Activated naive CD4-positive, alpha-beta T cell treated with anti-CD3 and anti-CD28 coated beads, Interleukin-2, amount 50 U/mL, for 24 hours (primary cell): Measurements from ENCODE around the gene NKAIN1.
"Not testable (repeated sequence)": the region's sequence is repeated elsewhere in the genome, so short reads cannot be mapped to it uniquely, and the experiment has no call there.

ENCODE experiments used
- H3K27ac Mint-ChIP-seq: one replicate; pipeline ENCODE4 v1.8.0; 2021; ENCODE audit warnings: mild to moderate bottlenecking, mixed read lengths
- H3K27me3 Mint-ChIP-seq: one replicate; pipeline ENCODE4 v1.8.0; 2021; ENCODE audit warnings: mixed read lengths
- H3K36me3 Mint-ChIP-seq: one replicate; pipeline ENCODE4 v1.8.0; 2021; ENCODE audit warnings: mixed read lengths
- H3K4me1 Mint-ChIP-seq: one replicate; pipeline ENCODE4 v1.8.0; 2021; ENCODE audit warnings: mixed read lengths
- H3K4me3 Mint-ChIP-seq: one replicate; pipeline ENCODE4 v1.8.0; 2021; ENCODE audit warnings: mild to moderate bottlenecking, mixed read lengths
- H3K9me3 Mint-ChIP-seq: one replicate; pipeline ENCODE4 v1.8.0; 2021; ENCODE audit warnings: mixed read lengths

The NKAIN1 gene

GRCh38 chr1:31154632-31155215 lies 85.0 kb downstream of the NKAIN1 start:
- no peak overlapping the region for H3K27ac Mint-ChIP-seq
- H3K36me3 Mint-ChIP-seq = no peaks in the 10 kb centered on the region
- H3K4me3 Mint-ChIP-seq = peak overlapping the region; percentile 90
- H3K4me1 Mint-ChIP-seq = peaks cover 5% of the 10 kb centered on the region
- H3K27me3 Mint-ChIP-seq = no peaks in the 10 kb centered on the region
- H3K9me3 Mint-ChIP-seq = no peaks in the 10 kb centered on the region

- no peaks in the 10 kb centered on the region for H3K9me3 Mint-ChIP-seq
- H3K4me3 Mint-ChIP-seq = peak overlapping the region; percentile 74
- peaks cover 5% of the 10 kb centered on the region for H3K4me1 Mint-ChIP-seq
- H3K27ac Mint-ChIP-seq = no peak overlapping the region
- no peaks in the 10 kb centered on the region for H3K27me3 Mint-ChIP-seq
- H3K36me3 Mint-ChIP-seq = no peaks in the 10 kb centered on the region
These were observed 85.6 kb downstream of the NKAIN1 start for GRCh38 chr1:31154000-31154631.

- Mint-ChIP-seq H3K4me1 (peaks cover 5% of the 10 kb centered on the region), H3K36me3 (no peaks in the 10 kb centered on the region), H3K27me3 (no peaks in the 10 kb centered on the region), H3K27ac (no peak overlapping the region), H3K9me3 (no peaks in the 10 kb centered on the region), H3K4me3 (peak overlapping the region; percentile 67)
These were observed 86.3 kb downstream of the NKAIN1 start for GRCh38 chr1:31153423-31153822.

GRCh38 chr1:31152181-31152795 lies 87.4 kb downstream of the NKAIN1 start:
- no peak overlapping the region for H3K27ac Mint-ChIP-seq
- H3K4me1 Mint-ChIP-seq = peaks cover 5% of the 10 kb centered on the region
- no peaks in the 10 kb centered on the region for H3K27me3 Mint-ChIP-seq
- H3K9me3 Mint-ChIP-seq = no peaks in the 10 kb centered on the region
- H3K36me3 Mint-ChIP-seq = no peaks in the 10 kb centered on the region
- H3K4me3 Mint-ChIP-seq = no peak overlapping the region

- Mint-ChIP-seq H3K4me3 (no peak overlapping the region), H3K4me1 (peaks cover 5% of the 10 kb centered on the region), H3K36me3 (no peaks in the 10 kb centered on the region), H3K27ac (no peak overlapping the region), H3K27me3 (no peaks in the 10 kb centered on the region), H3K9me3 (no peaks in the 10 kb centered on the region)
These were observed 88.3 kb downstream of the NKAIN1 start for GRCh38 chr1:31151402-31151801.

GRCh38 chr1:31148409-31148808 lies 91.3 kb downstream of the NKAIN1 start:
- Mint-ChIP-seq H3K27me3 (no peaks in the 10 kb centered on the region), H3K4me1 (no peaks in the 10 kb centered on the region), H3K9me3 (no peaks in the 10 kb centered on the region)

GRCh38 chr1:31145648-31146047 lies 94.0 kb downstream of the NKAIN1 start:
- Mint-ChIP-seq H3K4me3 (no peak overlapping the region), H3K27ac (no peak overlapping the region), H3K9me3 (no peaks in the 10 kb centered on the region), H3K27me3 (no peaks in the 10 kb centered on the region), H3K36me3 (no peaks in the 10 kb centered on the region), H3K4me1 (no peaks in the 10 kb centered on the region)

More at GRCh38 chr1:31148409-31148808, 91.3 kb downstream of the NKAIN1 start:
- Mint-ChIP-seq H3K4me3 (no peak overlapping the region), H3K27ac (no peak overlapping the region), H3K36me3 (no peaks in the 10 kb centered on the region)

GRCh38 chr1:31144442-31144841 lies 95.2 kb downstream of the NKAIN1 start:
- Mint-ChIP-seq H3K27ac (no peak overlapping the region), H3K27me3 (no peaks in the 10 kb centered on the region), H3K9me3 (no peaks in the 10 kb centered on the region), H3K36me3 (no peaks in the 10 kb centered on the region), H3K4me1 (no peaks in the 10 kb centered on the region), H3K4me3 (no peak overlapping the region)

- no peak overlapping the region for H3K27ac Mint-ChIP-seq
- H3K27me3 Mint-ChIP-seq = no peaks in the 10 kb centered on the region
- no peak overlapping the region for H3K4me3 Mint-ChIP-seq
- no peaks in the 10 kb centered on the region for H3K9me3 Mint-ChIP-seq
- H3K36me3 Mint-ChIP-seq = no peaks in the 10 kb centered on the region
- no peaks in the 10 kb centered on the region for H3K4me1 Mint-ChIP-seq
These were observed 96.2 kb downstream of the NKAIN1 start for GRCh38 chr1:31143455-31143854.

GRCh38 chr1:31142406-31142805 lies 97.3 kb downstream of the NKAIN1 start:
- no peaks in the 10 kb centered on the region for H3K4me1 Mint-ChIP-seq
- no peaks in the 10 kb centered on the region for H3K27me3 Mint-ChIP-seq
- no peak overlapping the region for H3K27ac Mint-ChIP-seq
- H3K9me3 Mint-ChIP-seq = no peaks in the 10 kb centered on the region
- H3K36me3 Mint-ChIP-seq = no peaks in the 10 kb centered on the region
- H3K4me3 Mint-ChIP-seq = no peak overlapping the region

GRCh38 chr1:31140299-31140698 lies 99.4 kb downstream of the NKAIN1 start:
- Mint-ChIP-seq H3K36me3 (no peaks in the 10 kb centered on the region), H3K9me3 (no peaks in the 10 kb centered on the region), H3K4me3 (no peak overlapping the region), H3K27me3 (no peaks in the 10 kb centered on the region), H3K27ac (no peak overlapping the region), H3K4me1 (no peaks in the 10 kb centered on the region)

- H3K27ac Mint-ChIP-seq, H3K4me3 Mint-ChIP-seq, H3K27me3 Mint-ChIP-seq, H3K9me3 Mint-ChIP-seq, H3K4me1 Mint-ChIP-seq, H3K36me3 Mint-ChIP-seq: not testable (repeated sequence)
These were observed 100.7 kb downstream of the NKAIN1 start for GRCh38 chr1:31138797-31139521.

- not testable (repeated sequence) for H3K9me3 Mint-ChIP-seq, H3K27me3 Mint-ChIP-seq, H3K27ac Mint-ChIP-seq, H3K4me1 Mint-ChIP-seq, H3K4me3 Mint-ChIP-seq, H3K36me3 Mint-ChIP-seq
These were observed 101.8 kb downstream of the NKAIN1 start for GRCh38 chr1:31137873-31138272.

- no peaks in the 10 kb centered on the region for H3K36me3 Mint-ChIP-seq
- H3K4me1 Mint-ChIP-seq = no peaks in the 10 kb centered on the region
- no peak overlapping the region for H3K27ac Mint-ChIP-seq
- no peaks in the 10 kb centered on the region for H3K27me3 Mint-ChIP-seq
- H3K4me3 Mint-ChIP-seq = no peak overlapping the region
- no peaks in the 10 kb centered on the region for H3K9me3 Mint-ChIP-seq
These were observed 103.6 kb downstream of the NKAIN1 start for GRCh38 chr1:31135973-31136600.

- Mint-ChIP-seq H3K36me3 (no peaks in the 10 kb centered on the region), H3K27ac (no peak overlapping the region), H3K4me1 (no peaks in the 10 kb centered on the region), H3K27me3 (no peaks in the 10 kb centered on the region), H3K4me3 (no peak overlapping the region), H3K9me3 (no peaks in the 10 kb centered on the region)
These were observed 106.3 kb downstream of the NKAIN1 start for GRCh38 chr1:31133368-31133767.
